HG02943 (cell line): ENCODE results near the gene DYNC2H1.
A peak's percentile ranks its signal among the peaks of the same experiment; 100 is the strongest.

Experiments
- ATAC-seq: cut with Tn5 transposase; IDR thresholded peaks from one replicate; pipeline ENCODE4 v1.9.1; 2021; ENCODE audit warnings: mild to moderate bottlenecking, low read depth, moderate library complexity; ENCODE audit not compliant: unreplicated experiment

DYNC2H1 gene

GRCh38 chr11:103108933-103109817 lies at the start of gene DYNC2H1:
TSS of gene DYNC2H1 (plus strand) at chr11:103109426. CDS start at chr11:103109575, 149 bp downstream.
- ATAC-seq, result peak; percentile 99

- ATAC-seq, result no peak
Observed at GRCh38 chr11:103061656-103062055, 47.6 kb upstream of the DYNC2H1 start.

GRCh38 chr11:103067118-103067517 lies 42.1 kb upstream of the DYNC2H1 start:
- no peak for ATAC-seq

GRCh38 chr11:103069367-103069766 lies 39.9 kb upstream of the DYNC2H1 start:
- ATAC-seq, result no peak

- ATAC-seq, result no peak
Observed at GRCh38 chr11:103070142-103070541, 39.1 kb upstream of the DYNC2H1 start.

GRCh38 chr11:103071008-103071407 lies 38.2 kb upstream of the DYNC2H1 start:
- ATAC-seq, result no peak

GRCh38 chr11:103076361-103076760 lies 32.9 kb upstream of the DYNC2H1 start:
- no peak for ATAC-seq

GRCh38 chr11:103077554-103077953 lies 31.7 kb upstream of the DYNC2H1 start:
- ATAC-seq, result no peak

- ATAC-seq, result no peak
Observed at GRCh38 chr11:103078710-103079109, 30.5 kb upstream of the DYNC2H1 start.

GRCh38 chr11:103079833-103080232 lies 29.4 kb upstream of the DYNC2H1 start:
- ATAC-seq, result no peak

- no peak for ATAC-seq
Observed at GRCh38 chr11:103085758-103086365, 23.4 kb upstream of the DYNC2H1 start.

- ATAC-seq, result no peak
Observed at GRCh38 chr11:103086461-103086860, 22.8 kb upstream of the DYNC2H1 start.

- ATAC-seq, result peak; percentile 44
Observed at GRCh38 chr11:103091064-103091800, 18.0 kb upstream of the DYNC2H1 start.

GRCh38 chr11:103091801-103092524 lies 17.3 kb upstream of the DYNC2H1 start, which contains the start of gene DCUN1D5:
TSS of gene DCUN1D5 (minus strand) at chr11:103092160. CDS start at chr11:103091872, 288 bp downstream.
- ATAC-seq, result peak; percentile 100

- no peak for ATAC-seq
Observed at GRCh38 chr11:103097279-103097678, 11.9 kb upstream of the DYNC2H1 start.

- no peak for ATAC-seq
Observed at GRCh38 chr11:103109818-103110388, 677 bp downstream of the DYNC2H1 start.

GRCh38 chr11:103110391-103110790 lies 1.2 kb downstream of the DYNC2H1 start:
- ATAC-seq, result no peak

- no peak for ATAC-seq
Observed at GRCh38 chr11:103111400-103111799, 2.2 kb downstream of the DYNC2H1 start.

GRCh38 chr11:103112364-103112763 lies 3.1 kb downstream of the DYNC2H1 start:
- no peak for ATAC-seq

GRCh38 chr11:103114836-103115235 lies 5.6 kb downstream of the DYNC2H1 start:
- no peak for ATAC-seq
